ENCODE results near the gene MIDN.

DNA sequence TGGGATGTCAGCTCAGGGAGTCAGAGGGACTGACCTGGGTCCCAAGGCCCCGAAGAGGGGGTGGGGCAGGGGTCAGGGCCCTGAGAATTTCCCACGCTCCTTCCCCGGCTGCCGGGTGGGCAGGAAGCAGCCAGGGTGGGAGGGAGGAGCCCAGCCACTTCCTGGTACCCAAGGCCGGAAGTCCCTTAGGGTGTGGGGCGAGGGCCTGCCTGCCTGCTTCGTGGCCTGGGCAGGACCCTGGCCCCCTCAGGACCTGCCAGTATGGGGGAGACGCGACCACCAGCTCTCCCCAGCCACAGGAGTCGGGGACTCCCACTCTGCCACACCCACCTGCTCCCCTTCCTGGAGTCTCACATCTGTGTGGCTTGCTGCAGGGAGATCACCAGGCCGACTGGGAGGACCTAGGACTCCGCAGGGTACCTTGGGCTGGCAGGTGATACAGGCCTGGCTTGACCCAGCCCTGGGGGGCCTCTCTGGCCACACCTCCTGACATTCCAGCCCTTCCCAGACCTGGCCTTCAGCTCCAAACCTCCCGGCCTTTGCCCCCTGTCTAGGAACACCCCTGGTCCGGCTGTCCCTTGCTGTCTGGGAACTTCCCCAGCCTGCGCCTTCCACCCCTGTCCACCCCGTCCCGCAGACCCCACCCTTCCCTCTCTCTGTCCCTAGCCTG, 11.0 kb downstream of the MIDN start:
- no peak for TF ChIP-seq CTCF (IDR thresholded peaks at IDR 0.05)
- no peak for TF ChIP-seq POLR2A (IDR thresholded peaks at IDR 0.05)
- no peak for TF ChIP-seq EP300 (IDR thresholded peaks at IDR 0.05)
